ENCODE results near the gene PRKCZ. TPM values are rescaled to one million over a fixed set of nuclear protein-coding genes. Genes with fewer than 3 reads are reported as not detected.

Gene PRKCZ
- total RNA-seq, 1 donor from 2014 or later = 4.2 TPM

DNA sequence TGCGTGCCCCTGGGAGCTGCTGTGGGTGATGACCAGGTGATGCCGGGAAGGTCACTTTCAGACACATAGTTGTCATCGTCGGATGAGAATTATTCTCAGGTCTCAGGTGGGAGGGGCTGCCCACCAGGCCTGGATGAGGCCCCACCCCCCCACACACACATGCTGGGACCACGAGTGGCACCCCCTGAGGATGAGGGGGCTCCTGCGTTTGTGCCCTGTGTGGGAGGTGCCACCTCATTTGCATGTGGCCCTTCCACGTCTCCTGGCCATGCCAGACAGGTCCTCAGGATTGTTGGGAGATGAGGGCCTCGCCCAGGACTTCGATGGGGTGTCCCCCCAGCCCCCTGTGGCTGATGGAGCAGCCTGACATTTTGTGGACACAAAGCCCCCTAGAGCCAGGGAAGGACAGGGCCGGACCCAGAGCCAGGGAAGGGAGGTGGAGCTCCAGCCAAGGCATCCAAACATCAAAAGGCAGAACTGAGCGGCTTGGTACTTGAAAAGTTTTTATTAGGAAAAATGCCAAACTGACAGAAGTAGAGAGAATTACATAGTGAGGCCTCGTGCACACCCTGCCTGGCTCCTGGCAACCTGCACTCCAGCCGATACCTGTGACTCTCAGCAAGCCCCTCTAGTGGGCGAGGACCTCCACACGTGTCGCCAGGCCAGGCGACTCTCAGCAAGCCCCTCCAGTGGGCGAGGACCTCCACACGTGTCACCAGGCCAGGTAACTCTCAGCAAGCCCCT lies 55.7 kb downstream of the PRKCZ start:
- H3K27ac ChIP-seq (ENCODE audit: low read depth, low read length) = no peak overlapping the region
- H3K36me3 ChIP-seq (ENCODE audit: control insufficient read depth in 3 of 3, insufficient read depth in 3 of 3, low read length in 3 of 3) = no peaks in the 10 kb centered on the region
- no peak overlapping the region for H3K4me3 ChIP-seq (ENCODE audit: low read length in 3 of 3)
- H3K9me3 ChIP-seq (ENCODE audit: control insufficient read depth in 3 of 3, low read length in 3 of 3) = no peaks in the 10 kb centered on the region
- H3K9ac ChIP-seq (ENCODE audit: low read depth in 1 of 3, low read length in 3 of 3) = no peak overlapping the region
- no peaks in the 10 kb centered on the region for H3K4me1 ChIP-seq (ENCODE audit: control insufficient read depth in 3 of 3, insufficient read depth in 3 of 3, low read length in 3 of 3)
- H3K27me3 ChIP-seq (ENCODE audit: control insufficient read depth in 3 of 3, insufficient read depth in 3 of 3, low read length in 3 of 3) = peaks cover 25 to 52% (median 51%) of the 10 kb centered on the region in 3 donors

DNA sequence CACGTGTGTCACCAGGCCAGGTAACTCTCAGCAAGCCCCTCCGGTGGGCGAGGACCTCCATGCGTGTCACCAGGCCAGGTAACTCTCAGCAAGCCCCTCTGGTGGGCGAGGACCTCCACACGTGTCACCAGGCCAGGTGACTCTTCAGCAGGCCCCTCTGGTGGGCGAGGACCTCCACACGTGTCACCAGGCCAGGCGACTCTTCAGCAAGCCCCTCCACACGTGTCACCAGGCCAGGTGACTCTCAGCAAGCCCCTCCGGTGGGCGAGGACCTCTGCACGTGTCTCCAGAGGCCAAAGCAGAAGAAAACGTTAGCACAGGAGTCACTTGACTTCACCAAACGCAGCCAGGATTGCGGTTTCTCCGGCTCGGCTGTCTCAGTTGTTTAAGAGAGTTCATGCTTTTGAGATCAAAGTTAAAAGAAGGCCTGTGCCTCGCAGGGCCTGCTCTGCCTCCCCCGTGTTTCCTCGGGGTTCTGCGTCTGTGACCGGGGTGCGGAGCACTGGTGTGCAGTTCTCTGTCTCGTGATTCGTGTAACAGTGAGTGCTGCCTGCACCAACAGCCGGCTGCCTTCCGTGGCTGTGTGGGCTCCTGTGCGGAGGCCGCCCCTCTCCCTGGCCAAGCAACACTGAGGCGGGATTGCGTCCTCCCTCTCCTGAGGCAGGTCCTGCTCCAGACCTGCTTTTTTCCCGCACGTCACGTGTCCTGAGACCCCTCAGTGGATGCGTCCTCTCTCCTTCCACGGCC lies 56.6 kb downstream of the PRKCZ start:
- H3K4me1 ChIP-seq (ENCODE audit: control insufficient read depth in 3 of 3, insufficient read depth in 3 of 3, low read length in 3 of 3) = no peaks in the 10 kb centered on the region
- H3K36me3 ChIP-seq (ENCODE audit: control insufficient read depth in 3 of 3, insufficient read depth in 3 of 3, low read length in 3 of 3) = no peaks in the 10 kb centered on the region
- no peak overlapping the region for H3K4me3 ChIP-seq (ENCODE audit: low read length in 3 of 3)
- H3K9me3 ChIP-seq (ENCODE audit: control insufficient read depth in 3 of 3, low read length in 3 of 3) = no peaks in the 10 kb centered on the region
- peaks cover 19 to 54% (median 53%) of the 10 kb centered on the region in 3 donors for H3K27me3 ChIP-seq (ENCODE audit: control insufficient read depth in 3 of 3, insufficient read depth in 3 of 3, low read length in 3 of 3)
- no peak overlapping the region for H3K27ac ChIP-seq (ENCODE audit: low read depth, low read length)
- no peak overlapping the region for H3K9ac ChIP-seq (ENCODE audit: low read depth in 1 of 3, low read length in 3 of 3)

DNA sequence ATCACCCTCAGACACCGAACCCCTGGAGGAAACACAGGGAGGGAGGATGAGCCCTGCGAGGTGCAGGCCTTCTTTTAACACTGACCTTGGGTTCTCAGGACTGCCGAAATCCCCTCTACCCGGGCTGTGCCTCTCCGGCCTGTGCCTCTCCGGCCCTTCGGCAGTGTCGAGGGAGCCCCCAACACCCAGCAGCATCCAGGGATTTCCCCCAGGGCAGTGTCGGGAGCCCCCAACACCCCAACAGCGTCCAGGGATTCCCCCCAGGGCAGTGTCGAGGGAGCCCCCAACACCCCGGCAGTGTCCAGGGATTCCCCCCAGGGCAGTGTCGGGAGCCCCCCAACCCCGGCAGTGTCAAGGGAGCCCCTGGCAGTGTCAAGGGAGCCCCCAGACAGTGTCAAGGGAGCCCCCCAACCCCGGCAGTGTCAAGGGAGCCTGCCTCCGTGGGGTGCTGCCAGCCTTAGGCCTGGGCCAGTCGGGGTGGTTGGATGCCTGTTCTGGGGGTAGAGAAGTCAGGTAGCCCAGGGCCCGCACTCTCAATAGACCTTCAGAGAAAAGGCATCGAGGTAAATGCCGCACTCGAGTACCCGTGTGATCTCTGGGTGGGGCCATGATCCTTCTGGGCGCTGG lies 57.5 kb downstream of the PRKCZ start:
- H3K27ac ChIP-seq (ENCODE audit: low read depth, low read length) = no peak overlapping the region
- no peaks in the 10 kb centered on the region for H3K9me3 ChIP-seq (ENCODE audit: control insufficient read depth in 3 of 3, low read length in 3 of 3)
- no peak overlapping the region for H3K4me3 ChIP-seq (ENCODE audit: low read length in 3 of 3)
- H3K36me3 ChIP-seq (ENCODE audit: control insufficient read depth in 3 of 3, insufficient read depth in 3 of 3, low read length in 3 of 3) = no peaks in the 10 kb centered on the region
- no peak overlapping the region for H3K9ac ChIP-seq (ENCODE audit: low read depth in 1 of 3, low read length in 3 of 3)
- peaks cover 16 to 57% (median 53%) of the 10 kb centered on the region in 3 donors for H3K27me3 ChIP-seq (ENCODE audit: control insufficient read depth in 3 of 3, insufficient read depth in 3 of 3, low read length in 3 of 3)
- H3K4me1 ChIP-seq (ENCODE audit: control insufficient read depth in 3 of 3, insufficient read depth in 3 of 3, low read length in 3 of 3) = no peaks in the 10 kb centered on the region

DNA sequence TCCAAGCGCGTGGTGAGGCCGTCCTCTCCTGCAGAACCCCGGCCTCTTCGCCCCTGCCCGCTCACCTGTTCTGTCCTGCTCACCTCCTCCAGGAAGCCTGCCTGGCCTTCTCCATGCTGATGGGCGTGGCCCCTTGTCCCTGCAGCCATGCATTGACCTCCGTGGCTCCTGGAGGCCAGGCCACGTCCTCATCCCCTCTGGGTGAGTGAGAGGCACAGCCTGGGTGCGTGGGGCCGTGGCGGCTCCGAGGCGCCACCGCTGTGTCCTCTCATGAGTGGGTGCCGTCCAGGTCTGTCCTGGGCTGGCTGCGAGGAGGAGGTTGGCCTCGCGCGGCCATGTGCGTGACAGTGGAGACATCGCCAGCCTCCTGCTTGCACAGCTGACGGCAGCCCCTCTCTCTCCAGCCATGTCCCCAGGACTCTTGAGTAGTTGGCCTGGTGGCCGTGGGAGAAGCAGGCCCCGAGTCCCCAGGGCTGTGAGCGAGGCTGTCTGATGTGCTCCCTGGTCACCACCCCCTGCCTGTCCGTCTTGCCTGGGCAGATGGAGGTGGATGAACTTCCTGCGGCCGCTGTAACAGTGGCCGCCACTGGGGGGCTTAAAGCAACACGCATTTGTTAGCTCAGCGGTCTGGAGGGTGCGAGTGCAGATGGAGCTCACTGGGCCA lies 58.1 kb downstream of the PRKCZ start:
- no peaks in the 10 kb centered on the region for H3K4me1 ChIP-seq (ENCODE audit: control insufficient read depth in 3 of 3, insufficient read depth in 3 of 3, low read length in 3 of 3)
- H3K4me3 ChIP-seq (ENCODE audit: low read length in 3 of 3) = no peak overlapping the region
- no peaks in the 10 kb centered on the region for H3K9me3 ChIP-seq (ENCODE audit: control insufficient read depth in 3 of 3, low read length in 3 of 3)
- no peak overlapping the region for H3K9ac ChIP-seq (ENCODE audit: low read depth in 1 of 3, low read length in 3 of 3)
- H3K27me3 ChIP-seq (ENCODE audit: control insufficient read depth in 3 of 3, insufficient read depth in 3 of 3, low read length in 3 of 3) = peaks cover 16 to 54% (median 51%) of the 10 kb centered on the region in 3 donors
- H3K27ac ChIP-seq (ENCODE audit: low read depth, low read length) = no peak overlapping the region
- no peaks in the 10 kb centered on the region for H3K36me3 ChIP-seq (ENCODE audit: control insufficient read depth in 3 of 3, insufficient read depth in 3 of 3, low read length in 3 of 3)

DNA sequence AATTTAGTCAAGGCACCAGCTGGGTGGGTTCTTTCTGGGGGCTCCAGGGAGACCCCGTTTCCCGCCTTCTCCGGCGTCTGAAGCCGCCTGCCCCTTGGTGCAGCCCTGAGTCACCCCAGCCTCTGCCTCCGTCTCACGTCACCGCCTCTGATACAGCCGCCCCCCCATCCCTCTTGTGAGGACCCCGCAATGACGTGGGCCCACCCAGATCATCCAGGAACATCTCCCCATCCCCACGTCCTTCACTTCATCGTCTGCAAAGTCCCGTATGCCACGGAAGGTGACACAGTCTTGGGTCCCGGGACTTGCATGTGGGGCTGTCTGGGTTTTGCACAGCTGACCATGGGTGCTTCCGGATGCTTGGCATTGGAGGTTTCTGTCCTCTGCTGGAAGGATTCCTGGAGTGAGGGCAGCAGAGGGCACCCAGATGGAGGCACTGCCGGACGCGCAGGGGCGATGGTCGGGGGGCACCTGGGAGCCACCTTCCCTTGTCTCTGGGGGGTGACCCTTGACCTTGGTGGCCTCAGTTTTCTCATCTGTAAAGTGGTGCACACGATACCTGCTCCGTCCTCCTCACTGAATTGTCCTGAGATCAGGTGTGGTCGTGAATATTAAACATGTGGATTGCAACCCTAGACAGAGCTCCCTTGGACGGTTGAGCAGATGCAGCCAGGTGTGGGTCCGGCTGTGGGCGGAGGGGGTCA lies 58.8 kb downstream of the PRKCZ start:
- Histone ChIP-seq H3K27ac (ENCODE audit: low read depth, low read length) (no peak overlapping the region), H3K36me3 (ENCODE audit: control insufficient read depth in 3 of 3, insufficient read depth in 3 of 3, low read length in 3 of 3) (no peaks in the 10 kb centered on the region), H3K4me3 (ENCODE audit: low read length in 3 of 3) (no peak overlapping the region), H3K9ac (ENCODE audit: low read depth in 1 of 3, low read length in 3 of 3) (no peak overlapping the region), H3K9me3 (ENCODE audit: control insufficient read depth in 3 of 3, low read length in 3 of 3) (no peaks in the 10 kb centered on the region), H3K27me3 (ENCODE audit: control insufficient read depth in 3 of 3, insufficient read depth in 3 of 3, low read length in 3 of 3) (peaks cover 21 to 53% (median 44%) of the 10 kb centered on the region in 3 donors), H3K4me1 (ENCODE audit: control insufficient read depth in 3 of 3, insufficient read depth in 3 of 3, low read length in 3 of 3) (no peaks in the 10 kb centered on the region)

DNA sequence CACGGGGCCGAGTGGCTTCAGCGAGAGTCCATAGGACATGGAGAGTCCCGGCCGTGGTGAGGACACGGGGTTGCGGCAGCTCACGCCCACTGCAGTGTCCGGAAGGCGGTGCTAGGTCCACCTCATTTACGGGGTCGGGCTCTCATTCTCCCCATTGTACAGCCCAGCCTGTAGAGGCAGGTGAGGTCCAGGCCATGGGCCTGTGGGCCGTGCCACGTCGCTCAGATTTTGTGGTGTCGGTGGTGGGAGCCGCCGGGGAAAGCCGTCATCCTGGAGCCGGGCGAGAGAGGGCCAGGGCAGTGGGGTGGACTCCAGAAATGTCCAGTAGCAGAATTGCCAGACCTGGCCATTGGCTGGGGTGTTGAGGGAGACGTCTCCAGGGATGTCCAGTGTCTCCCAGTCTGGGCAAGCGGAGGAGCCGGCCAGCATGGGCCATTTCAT lies 59.4 kb downstream of the PRKCZ start:
- Histone ChIP-seq H3K9ac (ENCODE audit: low read depth in 1 of 3, low read length in 3 of 3) (no peak overlapping the region), H3K4me3 (ENCODE audit: low read length in 3 of 3) (no peak overlapping the region), H3K27ac (ENCODE audit: low read depth, low read length) (no peak overlapping the region), H3K27me3 (ENCODE audit: control insufficient read depth in 3 of 3, insufficient read depth in 3 of 3, low read length in 3 of 3) (peaks cover 21 to 48% (median 39%) of the 10 kb centered on the region in 3 donors), H3K9me3 (ENCODE audit: control insufficient read depth in 3 of 3, low read length in 3 of 3) (no peaks in the 10 kb centered on the region), H3K4me1 (ENCODE audit: control insufficient read depth in 3 of 3, insufficient read depth in 3 of 3, low read length in 3 of 3) (no peaks in the 10 kb centered on the region), H3K36me3 (ENCODE audit: control insufficient read depth in 3 of 3, insufficient read depth in 3 of 3, low read length in 3 of 3) (no peaks in the 10 kb centered on the region)

DNA sequence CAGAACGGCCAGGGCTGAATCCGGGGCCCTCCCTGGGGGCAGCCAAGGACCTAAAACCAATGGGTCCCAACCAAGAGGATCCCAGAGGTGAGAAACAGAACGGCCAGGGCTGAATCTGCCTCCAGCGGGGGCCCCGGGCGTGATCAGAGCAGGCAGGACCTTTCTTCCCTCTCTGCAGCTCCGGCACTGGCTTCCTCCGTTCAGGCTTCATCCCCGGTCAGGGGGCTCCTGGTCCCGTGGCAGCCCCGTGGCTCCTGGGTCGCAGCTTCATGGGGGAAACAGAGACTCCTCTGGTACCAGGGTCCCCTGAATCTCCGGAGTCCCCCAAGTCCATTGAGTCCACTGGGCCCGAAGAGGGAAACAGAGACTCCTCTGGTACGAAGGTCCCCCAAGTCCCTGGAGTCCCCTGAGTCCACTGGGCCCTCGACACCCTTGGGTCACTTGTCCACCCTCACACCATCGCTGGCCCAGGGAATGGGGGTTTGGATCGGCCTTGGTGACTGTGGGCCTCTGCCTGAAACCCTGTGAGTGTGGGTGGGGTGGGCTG lies 60.1 kb downstream of the PRKCZ start:
- Histone ChIP-seq H3K27ac (ENCODE audit: low read depth, low read length) (no peak overlapping the region), H3K27me3 (ENCODE audit: control insufficient read depth in 3 of 3, insufficient read depth in 3 of 3, low read length in 3 of 3) (peaks cover 23 to 48% (median 38%) of the 10 kb centered on the region in 3 donors), H3K4me3 (ENCODE audit: low read length in 3 of 3) (no peak overlapping the region), H3K4me1 (ENCODE audit: control insufficient read depth in 3 of 3, insufficient read depth in 3 of 3, low read length in 3 of 3) (no peaks in the 10 kb centered on the region), H3K9ac (ENCODE audit: low read depth in 1 of 3, low read length in 3 of 3) (no peak overlapping the region), H3K36me3 (ENCODE audit: control insufficient read depth in 3 of 3, insufficient read depth in 3 of 3, low read length in 3 of 3) (no peaks in the 10 kb centered on the region), H3K9me3 (ENCODE audit: control insufficient read depth in 3 of 3, low read length in 3 of 3) (no peaks in the 10 kb centered on the region)

DNA sequence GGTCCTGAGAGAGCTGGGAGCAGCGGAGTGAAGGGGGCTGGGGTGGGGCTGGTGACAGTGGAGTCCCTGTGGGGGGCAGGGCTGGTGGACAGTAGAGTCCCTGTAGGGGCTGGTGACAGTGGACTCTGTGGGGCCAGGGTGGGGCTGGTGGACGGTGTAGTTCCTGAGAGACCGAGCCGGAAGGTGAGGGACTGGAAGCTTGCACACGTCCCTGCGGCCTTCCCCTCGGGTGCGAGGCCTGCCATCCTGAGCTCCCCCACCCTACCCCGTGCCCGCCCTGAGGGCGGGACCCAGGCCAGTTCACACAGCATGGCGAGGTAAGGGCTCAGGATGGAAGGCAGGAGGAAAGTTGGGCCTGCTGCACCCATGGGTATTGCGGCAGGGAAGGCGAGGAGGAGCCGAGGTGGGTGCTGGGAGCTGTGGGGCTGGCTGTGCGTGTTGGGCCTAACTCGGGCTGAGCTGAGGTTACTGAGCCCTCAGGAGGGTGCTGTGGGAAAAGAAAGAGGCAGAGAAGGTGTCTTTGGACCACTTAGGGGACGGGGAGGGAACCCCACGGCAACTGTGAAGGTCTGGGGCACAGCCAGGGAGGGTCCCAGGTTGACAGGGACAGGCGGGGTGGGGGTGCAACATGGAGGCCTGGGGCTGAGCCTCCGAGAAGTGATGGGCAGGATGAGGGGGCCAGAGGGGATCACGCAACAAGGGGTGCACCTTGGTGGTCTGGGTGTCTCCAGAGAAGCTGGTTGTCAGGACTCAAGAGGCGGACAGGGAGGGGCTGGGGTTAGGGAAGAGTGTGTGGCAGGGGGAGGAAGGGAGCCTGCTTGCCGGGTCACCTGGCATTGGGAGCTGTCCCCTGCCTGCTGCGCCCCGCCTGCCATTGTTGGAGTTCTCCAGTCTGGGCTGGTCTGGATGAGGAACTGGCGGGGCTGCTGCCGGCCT lies 60.8 kb downstream of the PRKCZ start:
- H3K4me3 ChIP-seq (ENCODE audit: low read length in 3 of 3) = no peak overlapping the region
- H3K27me3 ChIP-seq (ENCODE audit: control insufficient read depth in 3 of 3, insufficient read depth in 3 of 3, low read length in 3 of 3) = peaks cover 31 to 53% (median 45%) of the 10 kb centered on the region in 3 donors
- no peak overlapping the region for H3K9ac ChIP-seq (ENCODE audit: low read depth in 1 of 3, low read length in 3 of 3)
- no peaks in the 10 kb centered on the region for H3K4me1 ChIP-seq (ENCODE audit: control insufficient read depth in 3 of 3, insufficient read depth in 3 of 3, low read length in 3 of 3)
- no peaks in the 10 kb centered on the region for H3K36me3 ChIP-seq (ENCODE audit: control insufficient read depth in 3 of 3, insufficient read depth in 3 of 3, low read length in 3 of 3)
- no peak overlapping the region for H3K27ac ChIP-seq (ENCODE audit: low read depth, low read length)
- H3K9me3 ChIP-seq (ENCODE audit: control insufficient read depth in 3 of 3, low read length in 3 of 3) = no peaks in the 10 kb centered on the region

Measured in skeletal muscle tissue (tissue), 4 donors.